Activated T-cell treated with anti-CD3 and anti-CD28 coated beads for 4 hours (primary cell): ENCODE data around the gene UBE3C.
"Not testable (repeated sequence)": the region's sequence is repeated elsewhere in the genome, so short reads cannot be mapped to it uniquely, and the experiment has no call there.

Experiments used
- DNase-seq: peaks from one replicate; pipeline ENCODE4 v3.0.0-alpha.2; 2020

The UBE3C gene

DNA sequence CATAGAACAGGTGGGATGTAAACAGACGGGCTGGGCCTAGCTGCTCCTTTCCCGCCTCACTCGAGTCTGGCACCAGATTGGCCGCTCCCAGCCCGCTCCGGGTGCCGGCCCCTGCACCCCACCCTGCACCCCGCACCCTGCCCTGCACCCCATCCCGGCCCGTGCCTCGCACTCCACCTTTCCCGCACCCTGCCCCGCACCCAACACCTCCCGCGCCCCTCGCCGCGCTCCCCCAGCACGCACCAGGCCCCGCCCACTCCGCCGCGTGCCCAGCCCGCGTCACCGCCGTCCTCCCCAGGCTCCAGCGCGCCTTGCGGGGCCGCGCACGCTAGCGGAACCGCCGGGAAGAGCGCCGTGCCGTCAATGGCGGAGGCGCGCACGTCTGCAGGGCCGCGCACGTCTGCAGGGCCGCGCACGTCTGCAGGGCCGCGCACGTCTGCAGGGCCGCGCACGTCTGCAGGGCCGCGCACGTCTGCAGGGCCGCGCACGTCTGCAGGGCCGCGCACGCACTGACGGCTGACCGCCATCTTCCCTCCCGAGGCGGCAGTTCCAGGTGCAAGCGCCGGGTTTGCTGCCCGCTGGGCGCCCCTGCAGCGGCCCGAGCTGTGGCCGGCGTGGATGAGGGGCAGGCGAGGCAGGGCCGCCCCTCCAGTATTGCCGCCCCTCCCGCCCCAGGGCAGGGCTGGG lies at the start of gene UBE3C:
UBE3C (plus strand) TSS at position 503 of the 687 bp plus-strand sequence. CDS start 347 bp downstream, outside the sequence.
- peak; percentile 87 for DNase-seq

DNA sequence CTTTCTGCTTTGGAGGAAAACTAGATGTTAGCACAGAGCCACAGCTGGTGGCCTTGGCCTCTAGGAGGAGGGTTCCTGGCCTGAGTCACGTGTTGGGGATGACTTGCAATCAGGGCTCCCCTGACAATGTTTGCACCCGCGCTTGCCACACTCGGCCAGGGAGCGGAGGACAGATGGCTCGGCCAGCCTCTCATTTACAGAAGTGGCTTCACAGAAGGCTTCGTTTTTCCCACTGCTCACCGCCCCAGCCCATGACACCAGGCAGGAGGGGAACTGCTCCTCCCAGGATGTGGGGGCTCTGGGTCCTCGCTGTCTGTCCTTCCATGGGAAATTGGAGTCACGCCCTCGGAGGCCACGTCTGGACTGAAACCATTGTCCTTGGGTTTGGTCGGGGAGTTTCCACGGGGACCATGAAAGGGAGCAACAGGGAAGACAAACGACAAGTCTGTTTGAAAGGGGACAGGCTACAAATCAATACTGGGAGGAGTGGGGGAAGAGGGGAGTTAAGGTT lies 49.6 kb upstream of the UBE3C start:
- no peak for DNase-seq

DNA sequence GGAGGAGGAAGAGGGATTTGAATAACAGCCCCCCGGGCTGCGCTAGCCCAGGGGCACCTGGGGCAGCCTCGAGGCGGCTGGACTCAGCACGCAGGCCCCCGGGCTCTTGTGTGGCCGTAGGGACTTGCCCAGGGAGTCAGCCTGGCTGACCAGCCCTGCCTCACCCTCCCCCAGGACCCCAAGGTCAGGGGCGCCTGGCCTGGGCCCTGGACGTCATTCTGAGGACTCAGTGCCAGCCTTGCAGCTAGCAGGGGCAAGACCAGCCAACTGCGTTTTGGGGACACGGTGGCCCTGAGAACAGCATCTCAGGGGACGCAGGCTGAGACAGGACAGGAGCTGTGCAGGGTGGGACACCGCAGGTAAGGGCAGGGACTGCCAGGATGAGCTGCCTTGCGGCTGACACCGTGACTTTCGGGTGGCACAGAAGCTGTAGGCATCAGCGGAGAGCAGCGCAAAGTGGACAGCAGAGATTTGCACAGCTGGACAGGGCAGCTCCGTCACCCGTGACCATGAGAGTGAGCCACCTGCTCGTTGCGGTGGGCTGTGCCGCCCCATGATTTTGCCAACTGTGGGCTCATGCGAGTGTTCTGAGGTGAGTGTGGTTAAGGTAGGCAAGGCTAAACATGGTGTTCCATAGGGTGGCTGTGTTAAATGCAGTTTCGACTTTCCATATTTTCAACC lies 48.1 kb upstream of the UBE3C start:
- no peak for DNase-seq

DNA sequence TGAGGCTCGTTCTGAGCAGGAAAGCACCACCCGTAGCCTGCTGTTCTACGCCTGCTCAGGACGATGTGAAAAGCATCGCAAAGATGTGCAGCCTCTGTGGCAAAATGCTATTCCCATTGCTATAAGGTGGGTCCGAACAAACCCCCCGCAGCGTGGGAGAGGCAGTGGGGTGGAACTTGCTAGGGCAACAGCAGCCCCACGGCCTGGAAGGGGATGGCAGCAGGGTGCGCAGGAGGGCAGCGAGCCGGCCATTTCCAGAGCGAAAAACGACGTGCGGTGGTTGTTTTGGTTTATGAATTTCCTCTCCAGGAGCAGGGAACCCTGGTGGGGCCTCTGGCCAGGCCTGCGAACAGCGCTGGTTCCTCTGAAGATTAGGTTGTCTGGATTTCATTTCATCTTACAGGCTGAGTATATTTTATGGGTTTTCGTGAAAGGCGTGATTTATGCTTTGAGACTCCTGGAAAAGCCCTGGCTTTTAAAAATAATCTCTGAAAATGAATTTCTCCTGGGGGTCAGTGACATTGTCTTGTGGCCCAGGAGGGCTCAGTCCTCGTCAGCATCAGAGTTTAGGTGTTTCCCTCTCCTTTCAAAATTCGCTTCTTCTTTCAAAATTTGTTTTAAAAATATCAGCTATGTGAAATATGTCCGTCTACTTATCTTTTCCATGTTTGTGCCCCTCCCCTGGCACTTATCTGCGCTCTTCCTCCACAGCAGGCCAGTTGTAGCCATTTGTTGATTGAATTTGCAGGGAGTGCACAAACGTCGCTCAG lies 42.3 kb upstream of the UBE3C start:
- DNase-seq, result no peak

DNA sequence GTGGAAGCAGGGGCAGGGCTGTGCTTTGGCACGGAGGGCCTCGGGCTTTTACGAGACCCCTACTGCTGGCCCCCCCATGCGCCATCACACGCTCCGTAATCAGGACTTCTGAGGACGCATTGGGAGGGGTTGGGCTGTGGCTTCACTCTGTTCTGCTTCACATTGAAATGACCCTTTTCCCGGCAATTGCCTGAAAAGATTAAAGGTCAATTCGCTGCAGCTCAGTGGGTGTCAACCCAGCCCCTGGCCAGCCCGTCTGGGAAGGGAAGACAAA lies 41.7 kb upstream of the UBE3C start:
- no peak for DNase-seq

DNA sequence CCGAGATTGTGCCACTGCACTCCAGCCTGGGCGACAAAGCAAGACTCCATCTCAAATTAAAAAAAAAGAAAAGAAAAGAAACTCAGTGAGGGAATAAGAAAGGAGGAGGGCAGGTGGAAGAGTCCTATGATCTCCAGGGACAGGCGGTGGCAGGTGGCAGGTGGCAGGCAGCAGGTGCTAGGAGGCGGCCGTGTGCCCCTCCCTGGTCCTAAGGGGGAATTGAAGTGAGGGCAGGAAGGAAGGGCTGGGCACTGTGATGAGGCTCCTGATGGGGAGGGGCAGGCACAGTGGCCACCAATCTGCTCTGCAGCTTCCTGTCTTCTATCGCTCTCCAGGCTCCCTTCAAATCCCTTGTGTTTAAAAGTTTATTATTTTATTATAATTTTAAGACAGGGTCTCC lies 41.2 kb upstream of the UBE3C start:
- DNase-seq, result no peak

DNA sequence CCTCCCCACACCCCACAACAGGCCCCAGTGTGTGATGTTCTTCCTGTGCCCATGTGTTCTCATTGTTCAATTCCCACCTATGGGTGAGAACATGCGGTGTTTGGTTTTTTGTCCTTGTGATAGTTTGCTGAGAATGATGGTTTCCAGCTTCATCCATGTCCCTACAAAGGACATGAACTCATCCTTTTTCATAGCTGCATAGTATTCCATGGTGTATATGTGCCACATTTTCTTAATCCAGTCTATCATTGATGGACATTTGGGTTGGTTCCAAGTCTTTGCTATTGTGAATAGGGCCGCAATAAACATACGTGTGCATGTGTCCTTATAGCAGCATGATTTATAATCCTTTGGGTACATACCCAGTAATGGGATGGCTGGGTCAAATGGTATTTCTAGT lies 38.7 kb upstream of the UBE3C start:
- DNase-seq, result not testable (repeated sequence)

DNA sequence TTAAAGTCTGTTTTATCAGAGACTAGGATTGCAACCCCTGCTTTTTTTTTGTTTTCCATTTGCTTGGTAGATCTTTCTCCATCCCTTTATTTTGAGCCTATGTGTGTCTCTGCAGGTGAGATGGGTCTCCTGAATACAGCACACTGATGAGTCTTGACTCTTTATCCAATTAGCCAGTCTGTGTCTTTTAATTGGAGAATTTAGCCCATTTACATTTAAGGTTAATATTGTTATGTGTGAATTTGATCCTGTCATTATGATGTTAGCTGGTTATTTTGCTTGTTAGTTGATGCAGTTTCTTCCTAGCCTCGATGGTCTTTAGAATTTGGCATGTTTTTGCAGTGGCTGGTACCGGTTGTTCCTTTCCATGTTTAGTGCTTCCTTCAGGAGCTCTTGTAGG lies 35.1 kb upstream of the UBE3C start:
- DNase-seq, result not testable (repeated sequence)

DNA sequence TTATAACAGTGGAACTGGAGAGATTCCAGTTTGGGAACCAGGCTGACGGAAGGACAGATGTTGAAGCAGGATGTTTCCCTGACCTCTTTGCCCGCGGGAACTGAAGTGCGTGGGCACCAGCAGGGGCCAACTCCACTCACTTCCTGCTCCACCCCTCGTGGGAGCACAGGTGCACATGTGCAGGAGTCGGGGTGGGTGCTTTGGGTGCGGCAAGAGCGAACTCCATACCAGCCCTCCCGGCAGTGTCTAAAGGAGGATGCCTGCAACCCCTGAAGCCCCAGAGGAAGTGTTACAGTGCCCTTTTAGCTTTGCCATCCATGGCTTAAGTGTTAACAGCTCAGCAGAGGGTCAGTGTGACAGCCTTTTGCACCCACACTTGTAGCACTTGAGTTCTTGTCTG lies 27.4 kb upstream of the UBE3C start:
- no peak for DNase-seq

DNA sequence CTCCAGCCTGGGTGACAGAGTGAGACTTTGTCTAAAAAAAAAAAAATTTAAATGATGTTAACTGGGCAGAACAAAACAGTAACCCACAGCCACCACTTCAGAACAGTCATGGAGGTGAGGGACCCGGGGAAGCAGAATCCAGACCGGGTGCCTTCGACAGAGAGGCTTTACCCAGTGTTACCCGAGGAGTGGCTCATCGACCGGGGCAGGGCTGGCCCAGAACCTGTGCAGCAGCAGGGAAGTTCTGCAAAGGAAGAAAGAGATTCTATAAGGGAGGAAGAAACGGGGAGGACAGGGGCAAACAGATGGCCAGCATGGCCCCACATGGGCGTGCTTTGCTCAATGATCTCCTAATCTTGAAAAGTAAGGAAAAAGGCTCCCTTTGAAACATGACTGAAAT lies 26.0 kb upstream of the UBE3C start:
- DNase-seq, result no peak

DNA sequence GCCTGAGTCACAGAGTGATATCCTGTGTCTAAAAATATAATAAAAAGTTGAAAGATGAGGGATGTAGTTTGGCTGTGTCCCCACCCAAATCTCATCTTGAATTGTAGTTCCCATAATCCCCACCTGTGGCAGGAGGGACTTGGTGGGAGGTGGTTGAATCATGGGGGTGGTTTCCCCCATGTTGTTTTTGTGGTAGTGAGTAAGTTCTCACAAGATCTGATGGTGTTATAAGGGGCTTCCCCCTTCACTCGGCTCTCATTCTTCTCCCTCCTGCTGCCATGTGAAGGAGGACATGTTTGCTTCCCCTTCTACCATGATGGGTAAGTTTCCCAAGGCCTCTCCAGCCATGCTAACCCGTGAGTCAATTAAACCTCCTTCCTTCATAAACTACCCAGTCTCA lies 25.1 kb upstream of the UBE3C start:
- DNase-seq, result no peak

DNA sequence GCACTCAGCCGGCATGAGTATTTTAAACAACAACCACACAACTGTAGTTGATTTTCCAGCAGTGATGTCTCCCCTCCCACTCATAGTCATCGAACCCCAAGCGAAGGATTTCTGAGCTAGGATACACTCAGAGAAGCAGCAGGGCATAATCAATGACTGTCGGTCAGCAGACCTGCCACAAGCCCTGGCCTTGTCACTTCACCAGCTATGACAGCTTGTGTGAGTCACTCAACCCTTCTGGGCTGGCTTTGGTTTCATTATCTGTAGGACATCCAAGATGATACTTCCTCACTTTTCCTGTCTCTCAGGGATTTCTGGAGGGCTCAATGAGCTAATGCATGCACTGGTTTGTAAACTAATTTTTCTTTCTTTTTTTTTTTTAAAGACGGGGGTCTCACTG lies 22.0 kb upstream of the UBE3C start:
- no peak for DNase-seq

DNA sequence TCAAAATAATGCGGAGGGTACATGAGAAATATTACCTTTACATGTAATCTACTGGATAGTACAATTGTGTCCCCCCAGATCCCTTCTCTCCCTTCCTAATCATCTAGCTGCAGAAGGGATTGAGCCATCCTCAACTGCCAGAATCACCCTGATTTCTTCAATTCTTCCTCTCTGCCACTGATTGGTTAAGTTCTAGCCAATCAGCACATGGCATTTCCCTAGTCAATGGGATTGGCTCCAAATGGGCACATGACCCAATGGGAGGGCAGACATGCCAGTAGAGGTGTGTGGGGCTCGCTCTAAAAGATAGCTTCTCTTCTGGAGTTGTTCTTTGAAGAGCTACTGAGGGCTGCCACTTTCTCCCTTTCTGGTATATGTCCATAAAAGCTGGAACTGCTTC lies 20.9 kb upstream of the UBE3C start:
- no peak for DNase-seq

DNA sequence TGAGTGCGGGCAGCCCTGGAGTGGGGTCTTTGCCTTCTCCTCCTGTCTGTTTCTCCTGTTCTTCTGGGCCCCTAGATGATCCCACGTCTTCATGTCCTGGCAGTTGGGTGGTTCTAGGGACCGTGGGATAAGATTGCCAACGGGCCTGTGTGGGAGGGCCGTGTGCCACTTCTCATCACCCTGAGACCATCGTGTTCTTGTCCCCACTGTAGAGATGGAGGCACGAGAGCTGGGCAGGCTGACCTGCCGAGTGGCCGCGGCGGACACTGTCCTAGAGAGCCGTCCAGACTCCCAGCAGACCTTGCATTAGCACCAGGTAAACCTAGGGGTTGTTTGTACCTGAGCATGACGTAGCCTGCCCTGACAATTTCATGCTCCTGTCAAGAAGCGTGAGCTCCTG lies 18.5 kb upstream of the UBE3C start:
- DNase-seq, result no peak

DNA sequence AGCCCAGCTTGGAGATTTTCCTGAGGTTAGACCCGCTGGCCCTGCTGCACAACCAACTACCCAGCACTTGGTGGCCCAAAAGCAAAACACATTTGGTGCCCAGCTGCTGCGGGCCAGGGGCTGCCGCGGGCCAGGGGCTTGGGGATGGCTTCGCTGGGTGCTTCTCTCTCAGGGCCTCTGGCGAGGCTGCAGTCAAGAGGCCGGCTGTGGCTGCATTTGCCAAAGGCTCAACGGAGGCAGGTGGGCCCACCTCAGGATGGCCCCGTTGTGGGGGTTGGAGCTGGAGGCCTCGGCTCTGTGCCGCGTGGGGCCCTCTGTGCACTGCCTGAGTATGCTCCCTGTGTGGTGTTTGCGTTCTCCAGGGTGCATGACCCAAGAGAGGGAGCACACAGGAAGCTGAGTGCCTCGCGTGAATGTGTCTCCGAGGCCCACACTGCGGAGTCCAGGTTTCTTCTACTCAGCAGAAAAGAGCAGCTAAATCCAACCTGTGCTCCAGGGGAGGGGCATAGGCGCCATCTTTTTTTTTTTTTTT lies 17.5 kb upstream of the UBE3C start:
- no peak for DNase-seq

DNA sequence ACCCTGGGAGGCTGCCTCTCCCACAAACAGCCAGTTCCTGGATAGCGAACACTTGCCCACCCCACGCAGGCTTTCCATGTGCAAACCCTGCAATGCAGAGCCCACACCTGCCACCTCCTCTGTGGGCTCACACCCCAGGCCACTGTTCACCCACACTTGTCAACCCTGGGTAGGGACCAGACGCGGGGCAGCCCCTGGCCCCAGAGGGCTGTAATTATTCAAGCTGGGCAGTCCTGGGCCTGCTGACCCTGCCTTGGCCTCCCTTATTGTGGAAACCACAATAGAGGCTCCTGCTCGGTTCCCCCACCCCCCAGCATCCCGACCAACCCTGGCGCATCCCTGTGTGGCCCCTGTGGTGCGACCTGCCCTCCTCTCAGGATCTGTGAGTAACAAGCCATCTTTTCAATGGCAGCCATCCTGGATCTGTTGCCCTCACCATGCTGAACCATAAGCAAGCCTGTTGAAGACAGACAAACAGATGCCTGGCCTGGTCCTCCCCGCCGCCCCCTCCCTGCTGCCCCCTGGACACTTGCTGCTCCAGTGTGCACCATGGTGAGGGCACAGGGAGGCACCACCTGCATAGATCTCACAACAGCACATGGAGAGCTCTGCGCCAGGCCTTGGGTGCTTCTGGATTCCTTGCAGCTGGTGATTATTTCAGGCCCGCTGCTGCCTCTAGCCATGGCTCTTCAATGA lies 15.8 kb upstream of the UBE3C start:
- no peak for DNase-seq

DNA sequence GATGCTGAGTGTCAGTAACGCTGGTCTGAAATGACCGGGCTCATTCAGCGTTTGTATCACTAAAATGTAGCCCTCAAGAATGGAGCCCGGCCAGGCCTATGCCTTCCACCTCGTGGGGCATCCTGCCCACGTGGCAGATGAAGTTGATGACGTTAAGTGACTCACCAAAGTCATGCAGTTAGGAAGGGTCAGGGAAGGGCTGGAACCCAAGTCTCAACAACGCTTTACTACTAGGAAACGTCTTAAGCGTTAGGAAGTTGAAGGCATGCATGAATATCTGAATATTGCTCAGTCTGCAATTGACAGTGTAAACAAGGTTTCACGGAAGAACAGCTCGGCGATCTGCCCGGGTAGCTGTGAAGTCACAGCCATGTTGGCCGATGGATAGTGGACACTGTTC lies 14.0 kb upstream of the UBE3C start:
- DNase-seq, result no peak

DNA sequence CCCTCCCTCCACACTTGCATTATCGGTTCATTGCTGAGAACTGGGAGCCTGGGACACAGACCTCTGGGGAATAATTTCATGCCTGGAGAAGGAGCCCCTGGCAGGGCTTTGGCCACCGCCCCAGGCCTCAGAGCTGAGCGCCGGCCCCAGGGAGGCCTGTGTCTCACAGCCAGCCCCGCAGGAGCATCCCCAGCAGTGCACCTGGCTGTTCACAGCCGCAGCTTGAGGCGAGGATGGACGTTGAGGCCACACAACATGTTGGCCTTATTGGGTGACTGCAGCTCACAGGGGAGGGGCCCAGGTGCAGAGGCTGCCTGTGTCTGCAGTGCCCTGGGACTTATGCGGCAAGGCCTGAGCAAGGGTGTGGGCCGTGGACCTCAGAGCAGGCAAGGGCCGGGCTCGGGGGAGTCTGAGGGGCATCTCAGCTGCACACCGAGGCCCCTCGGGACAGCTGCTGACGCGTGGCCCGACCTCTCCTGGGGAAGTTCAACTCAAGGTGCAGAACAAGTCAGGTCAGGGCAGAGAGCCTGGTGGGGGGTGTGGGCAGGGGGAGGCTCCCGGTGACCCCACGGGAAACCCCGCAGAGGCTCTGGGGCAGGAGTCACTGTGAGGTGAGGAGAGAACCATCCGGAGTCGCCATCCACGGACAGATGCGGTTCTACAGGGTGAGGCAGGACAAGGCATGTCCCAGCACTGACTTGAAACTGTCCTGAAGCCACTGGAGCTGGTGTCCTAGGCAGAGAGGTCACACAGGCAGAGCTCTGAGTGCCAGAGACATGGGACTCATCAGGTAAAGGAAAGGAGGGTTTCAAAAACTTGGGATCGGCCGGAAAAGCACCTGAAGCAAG lies 13.1 kb upstream of the UBE3C start:
- DNase-seq, result no peak

DNA sequence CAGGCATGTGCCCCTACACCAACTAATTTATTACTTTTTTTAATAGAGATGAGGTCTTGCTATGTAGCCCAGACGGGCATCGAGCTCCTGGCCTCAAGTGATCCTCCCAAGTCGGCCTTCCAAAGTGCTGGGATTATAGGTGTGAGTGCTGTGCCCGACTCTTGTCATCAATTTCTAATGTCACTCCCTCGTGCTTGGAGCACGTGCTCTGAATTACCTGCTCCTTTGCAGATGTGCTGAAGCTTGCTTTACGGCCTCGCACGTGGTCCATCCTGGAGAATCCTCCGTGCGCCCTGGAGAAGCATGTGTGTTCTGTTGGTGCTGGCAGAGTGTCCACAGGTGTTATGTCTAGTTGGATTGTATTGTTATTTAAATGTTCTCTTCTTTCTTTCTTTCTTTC lies 11.8 kb upstream of the UBE3C start:
- no peak for DNase-seq

DNA sequence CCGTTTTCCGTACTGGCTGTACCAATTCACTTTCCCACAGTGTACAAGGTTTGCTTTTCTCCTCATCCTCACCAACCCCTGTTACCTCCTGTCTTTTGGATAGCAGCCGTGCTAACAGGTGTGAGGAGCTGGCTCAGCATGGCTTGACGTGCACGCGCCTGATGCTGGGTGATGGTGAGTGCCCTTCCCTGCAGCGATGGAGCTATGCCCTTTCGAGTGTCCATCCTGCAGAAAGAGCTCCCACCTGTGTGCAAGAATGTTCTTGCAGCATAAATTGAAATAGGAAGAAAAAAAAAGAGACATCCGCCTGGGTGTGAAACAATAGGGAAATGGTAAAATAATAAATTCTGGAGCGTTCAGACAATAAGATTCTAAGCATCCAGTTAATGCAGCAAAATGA lies 9.5 kb upstream of the UBE3C start:
- DNase-seq, result no peak

DNA sequence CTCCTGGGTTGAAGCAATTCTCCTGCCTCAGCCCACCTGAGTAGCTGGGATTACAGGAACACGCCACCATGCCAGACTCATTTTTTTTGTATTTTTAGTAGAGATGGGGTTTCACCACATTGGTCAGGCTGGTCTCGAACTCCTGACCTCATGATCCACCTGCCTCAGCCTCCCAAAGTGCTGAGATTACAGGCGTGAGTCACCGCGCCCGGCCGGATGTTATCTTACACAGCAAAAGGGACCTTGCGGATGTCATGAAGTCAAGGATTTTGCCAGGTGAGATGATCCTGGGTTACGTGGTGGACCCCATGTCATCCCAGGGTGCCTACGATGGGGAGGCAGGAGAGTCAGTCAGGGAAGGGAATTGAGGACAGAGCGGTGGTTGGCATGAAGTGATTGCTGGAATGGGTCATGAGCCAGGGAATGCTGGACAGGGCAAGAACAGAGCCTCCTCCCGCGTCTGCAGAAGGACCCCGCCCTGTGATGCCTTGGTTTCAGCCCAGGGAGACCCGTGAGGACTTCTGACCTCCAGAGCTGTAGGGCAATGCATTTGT lies 8.7 kb upstream of the UBE3C start:
- DNase-seq, result no peak

DNA sequence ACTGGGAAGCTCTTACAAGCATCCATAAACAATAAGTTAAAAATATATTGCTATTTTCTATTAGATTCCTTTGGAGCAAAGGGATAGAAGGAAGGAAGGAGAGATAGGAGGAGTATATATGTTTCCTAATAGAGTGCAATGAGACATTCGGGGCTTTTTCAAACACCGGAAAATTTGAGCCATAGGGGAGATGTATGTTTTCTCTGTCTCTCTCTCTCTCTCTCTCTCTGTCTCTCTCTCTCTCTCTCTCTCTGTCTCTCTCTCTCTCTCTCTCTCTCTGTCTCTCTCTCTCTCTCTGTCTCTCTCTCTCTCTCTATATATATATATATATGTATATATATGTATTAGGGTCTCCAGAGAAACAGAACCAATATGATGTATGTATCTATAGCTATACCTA lies 7.9 kb upstream of the UBE3C start:
- not testable (repeated sequence) for DNase-seq
